Omental fat pad (tissue), 4 donors: Measurements from ENCODE around the gene MAFB. TPM values are rescaled to one million over a fixed set of nuclear protein-coding genes. Genes with fewer than 3 reads are reported as not detected.
A peak's percentile ranks its signal among the peaks of the same experiment; 100 is the strongest.

ENCODE experiments used
- ATAC-seq: fragments of 150-250 bp; one replicate; pipeline ENCODE4 v1.9.1; 2016; ENCODE audit warnings: mild to moderate bottlenecking, moderate library complexity; ENCODE audit not compliant: low FRiP score
- DNase-seq: peaks from one replicate; pipeline ENCODE4 v3.0.0-alpha.2; 2019; ENCODE audit warnings: low spot score
- CTCF ChIP-seq, 3 donors: fragments of 450-650 bp; IDR thresholded peaks; one replicate each; pipeline ENCODE4 v1.5.1; 2016 to 2017; ENCODE audit warnings: antibody characterized with exemption in 3 of 3, mild to moderate bottlenecking in 3 of 3, moderate library complexity in 2 of 3
- total RNA-seq, 4 donors: library from RNA; depleted of rRNA; stranded (reverse); fragments of >200 nt; gene quantifications; one replicate each; pipeline ENCODE4 v1.1.0, GENCODE V29; 2016

The MAFB gene
- total RNA-seq, 4 donors from 2014 or later: 44.3 to 173 (median 82.4) TPM

GRCh38 chr20:40683221-40683893, 5.7 kb downstream of the MAFB start:
- ATAC-seq (peak; percentile 15), DNase-seq (no peak)
- TF ChIP-seq CTCF (IDR thresholded peaks at IDR 0.05): no peak

GRCh38 chr20:40682104-40682981, 6.7 kb downstream of the MAFB start:
- ATAC-seq (no peak), DNase-seq (no peak)
- no peak for TF ChIP-seq CTCF (IDR thresholded peaks at IDR 0.05)

- ATAC-seq (no peak), DNase-seq (no peak)
- TF ChIP-seq CTCF (IDR thresholded peaks at IDR 0.05): no peak
Observed at GRCh38 chr20:40681684-40682083, 7.4 kb downstream of the MAFB start.

- no peak for DNase-seq
- no peak for ATAC-seq
- TF ChIP-seq CTCF (IDR thresholded peaks at IDR 0.05): no peak
Observed at GRCh38 chr20:40681165-40681564, 7.9 kb downstream of the MAFB start.

- ATAC-seq: no peak
- no peak for DNase-seq
- TF ChIP-seq CTCF (IDR thresholded peaks at IDR 0.05): no peak
Observed at GRCh38 chr20:40680161-40680959, 8.7 kb downstream of the MAFB start.

GRCh38 chr20:40679184-40679583, 9.9 kb downstream of the MAFB start:
- ATAC-seq (no peak), DNase-seq (no peak)
- no peak for TF ChIP-seq CTCF (IDR thresholded peaks at IDR 0.05)
